ENCODE measurements around the gene SEMA4A. TPM values are rescaled to one million over a fixed set of nuclear protein-coding genes. Genes with fewer than 3 reads are reported as not detected.

Gene SEMA4A
- total and polyA plus RNA-seq, 9 of the 15 experiments (the other 6 are each of a cell fraction or from before 2014, with no cell fraction given): 0.04 to 1.7 (median 0.45) TPM

- TF ChIP-seq EGR1 (conservative IDR thresholded peaks at IDR 0.05) (no peak), ZFP91 (CRISPR knock-in tag; IDR thresholded peaks at IDR 0.05) (peak; percentile 21; the same call in 1 of the 2 replicates), FOXP1 (CRISPR knock-in tag; IDR thresholded peaks at IDR 0.05) (0 out of 2 replicates have a peak, but pooled peaks have one; percentile 32), JUN (IDR thresholded peaks at IDR 0.05; ENCODE audit: borderline replicate concordance, low read depth, low read length) (no peak), JUN (CRISPR knock-in tag; IDR thresholded peaks at IDR 0.05; ENCODE audit: borderline replicate concordance) (peak; percentile 8; the same call in 1 of the 2 replicates), ARID2 (IDR thresholded peaks at IDR 0.05) (no peak)
Measured at GRCh38 chr1:156160000-156160742, 6.8 kb downstream of the SEMA4A start (continued).

- Histone ChIP-seq H3K9me1 (ENCODE audit: control insufficient read depth, insufficient read depth, low read length) (no peaks in the 10 kb centered on the region), H3K79me2 (ENCODE audit: control insufficient read depth, insufficient read depth, low read length) (no peaks in the 10 kb centered on the region), H3K4me3 (peak overlapping the region; percentile 37), H3K27ac (ENCODE audit: extremely low read depth, low read depth, low read length) (peak overlapping the region; percentile 60; the same call in 2 of the 3 replicates), H3K4me1 (replicated peaks in 1 of 2; ENCODE audit: control insufficient read depth in 2 of 2, insufficient read depth in 2 of 2, low read length in 2 of 2) (peaks cover 22 to 23% of the 10 kb centered on the region in 2 experiments), H4K20me1 (replicated peaks; ENCODE audit: control insufficient read depth, insufficient read depth, low read length) (no peaks in the 10 kb centered on the region), H3K4me2 (ENCODE audit: insufficient read depth, low read length) (peak overlapping the region; percentile 85), H3K27me3 (ENCODE audit: control insufficient read depth in 2 of 2, insufficient read depth in 2 of 2, low read length in 2 of 2) (no peaks in the 10 kb centered on the region), H3K36me3 (ENCODE audit: control insufficient read depth, insufficient read depth, low read length) (no peaks in the 10 kb centered on the region), H3K9ac (ENCODE audit: insufficient read depth in 1 of 2, low read depth in 2 of 2, low read length in 2 of 2) (peak overlapping the region; percentile 61 to 84), H3K9me3 (replicated peaks; ENCODE audit: control insufficient read depth, insufficient read depth, low read depth, low read length) (no peaks in the 10 kb centered on the region), H2AFZ (ENCODE audit: low read depth, low read length) (peak overlapping the region; percentile 97)
- WGBS (ENCODE audit: insufficient coverage, low coverage, missing lambda C conversion rate): 6% methylated on average over 15 of the region's 22 CpGs
- peak; percentile 94 for ATAC-seq
- CTCF ChIA-PET (ENCODE audit: low intra/inter-chr PET ratio): no interaction called here
- peak; percentile 92 to 98 (median 96) for DNase-seq (ENCODE audit: extremely low read depth in 1 of 4, low spot score in 3 of 4)
- FAIRE-seq: peak; percentile 81
- intact Hi-C loops (cut with micrococcal nuclease): no loop called here
- in situ Hi-C loops (cut with MboI): no loop called here
- POLR2A ChIA-PET: interaction anchor here (0.5 to 1.6 kb wide), 6 partner anchors 8 to 875 kb away, joined by 3 to 6 read pairs (median 4); partner anchors contain the start of gene PMF1
- no TSS peak for BruUV-seq (replicated peaks)
- TF ChIP-seq HIVEP1 (CRISPR knock-in tag; IDR thresholded peaks at IDR 0.05) (0 out of 2 replicates have a peak, but pooled peaks have one; percentile 28), ZNF583 (CRISPR knock-in tag; IDR thresholded peaks at IDR 0.05) (peak; percentile 65; the same call in 1 of the 2 replicates), NEUROD1 (IDR thresholded peaks at IDR 0.05; ENCODE audit: borderline replicate concordance, low read depth, low read length, partially characterized antibody) (no peak), PHB (CRISPR knock-in tag; IDR thresholded peaks at IDR 0.05) (no peak), ZBTB7A (IDR thresholded peaks at IDR 0.05; ENCODE audit: borderline replicate concordance, control insufficient read depth, low read depth, low read length) (peak; percentile 64; the same call in 1 of the 2 replicates), FOSL1 (tag; conservative IDR thresholded peaks at IDR 0.05) (0 out of 2 replicates have a peak, but pooled peaks have one; percentile 5), PRDM10 (IDR thresholded peaks at IDR 0.05; ENCODE audit: partially characterized antibody) (peak; percentile 79), PKNOX1 (IDR thresholded peaks at IDR 0.05) (peak; percentile 41; the same call in 1 of the 2 replicates)
Measured at GRCh38 chr1:156160743-156161171, 7.4 kb downstream of the SEMA4A start.
